ENCODE data around the gene NBPF26.
"Not testable (repeated sequence)": the region's sequence is repeated elsewhere in the genome, so short reads cannot be mapped to it uniquely, and the experiment has no call there.

NBPF26 gene

DNA sequence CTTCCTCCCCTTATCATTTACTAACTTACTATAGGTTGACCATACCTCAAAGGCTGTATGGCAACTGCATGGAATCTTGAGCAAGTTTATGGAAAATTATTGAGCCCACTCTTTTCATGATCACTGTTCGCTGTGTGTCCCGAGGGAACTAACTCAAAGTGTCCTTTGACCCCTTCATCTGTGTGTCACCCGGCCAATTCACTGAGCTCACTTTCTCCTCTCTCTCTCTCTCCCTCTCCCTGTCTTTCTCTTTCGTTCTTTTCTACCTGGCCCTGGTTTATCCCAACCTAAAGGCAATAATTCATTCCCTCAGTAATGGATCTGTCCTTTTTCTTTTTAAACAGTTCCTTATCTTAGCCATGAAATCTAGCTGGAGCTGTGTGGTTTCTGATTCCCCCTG lies 102.9 kb downstream of the NBPF26 start:
- DNase-seq (ENCODE audit: low read depth, low spot score); H3K9ac ChIP-seq (ENCODE audit: insufficient read length); H3K4me3 ChIP-seq: not testable (repeated sequence)

DNA sequence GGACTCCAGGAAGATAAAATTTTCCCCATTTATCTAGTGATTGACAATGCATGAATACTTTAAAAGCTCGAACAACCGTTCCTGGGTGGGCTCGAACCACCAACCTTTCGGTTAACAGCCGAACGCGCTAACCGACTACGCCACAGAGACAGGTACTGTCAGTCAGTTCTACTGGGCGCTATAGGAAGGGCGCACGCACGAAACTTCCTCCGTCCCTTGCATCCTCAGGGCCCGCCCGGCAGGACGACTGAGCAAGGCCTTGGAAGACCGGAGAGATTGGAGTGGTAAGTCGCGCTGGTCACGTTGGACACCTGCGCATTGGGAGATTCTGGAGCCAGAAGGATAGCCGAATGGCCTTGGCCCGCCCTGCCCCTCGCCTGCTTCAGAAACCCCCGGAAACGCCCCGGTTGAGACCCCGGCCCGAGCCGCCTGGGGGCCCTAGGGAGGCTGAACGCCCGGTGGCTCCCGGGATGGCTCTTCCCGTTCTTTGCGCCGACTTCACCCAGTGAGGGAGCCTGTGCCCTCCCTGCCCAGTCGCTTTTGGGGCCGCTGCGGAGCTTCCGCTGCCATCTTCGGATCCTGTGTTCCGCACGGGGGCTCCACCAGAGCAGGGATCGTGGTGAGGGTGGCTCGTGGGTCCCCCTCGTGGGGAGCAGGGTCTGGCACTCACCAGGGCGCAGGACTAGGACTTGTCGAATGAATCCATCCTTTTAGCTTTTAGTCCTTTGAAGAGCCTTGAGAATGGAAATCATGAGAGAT lies 120.6 kb downstream of the NBPF26 start:
- H3K36me3 ChIP-seq (ENCODE audit: insufficient read depth, low read length); H3K9me3 ChIP-seq (ENCODE audit: low read depth, low read length); H3K27ac ChIP-seq: not testable (repeated sequence)
- Histone ChIP-seq H3K9ac (ENCODE audit: insufficient read length) (peak overlapping the region; percentile 32), H3K4me3 (peak overlapping the region; percentile 77)
- DNase-seq (ENCODE audit: low read depth, low spot score): peak; percentile 24

More for the DNA sequence above, 102.9 kb downstream of the NBPF26 start:
- not testable (repeated sequence) for H3K9me3 ChIP-seq (ENCODE audit: low read depth, low read length); H3K36me3 ChIP-seq (ENCODE audit: insufficient read depth, low read length); H3K27ac ChIP-seq

DNA sequence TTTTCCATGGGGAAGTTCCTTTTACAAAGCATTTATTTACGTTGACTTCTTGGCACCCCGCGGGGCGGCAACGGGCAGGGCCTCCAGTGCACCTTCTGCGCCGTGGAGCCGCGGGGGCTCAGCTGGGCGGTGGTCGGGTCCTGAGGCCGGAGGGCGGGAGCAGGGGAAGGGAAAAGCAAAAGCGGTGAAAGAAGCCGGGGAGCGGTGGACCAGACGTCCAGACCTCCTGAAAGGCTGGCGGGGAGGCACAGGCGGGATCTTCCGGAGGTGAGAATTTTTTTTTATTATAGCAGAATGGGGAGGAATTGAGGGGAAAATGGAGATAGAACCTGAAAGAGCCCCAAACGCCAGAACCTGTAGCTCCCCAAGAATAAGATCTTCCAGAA lies 121.2 kb downstream of the NBPF26 start:
- not testable (repeated sequence) for H3K9me3 ChIP-seq (ENCODE audit: low read depth, low read length); DNase-seq (ENCODE audit: low read depth, low spot score); H3K36me3 ChIP-seq (ENCODE audit: insufficient read depth, low read length); H3K9ac ChIP-seq (ENCODE audit: insufficient read length); H3K27ac ChIP-seq
- peak overlapping the region; percentile 77 for H3K4me3 ChIP-seq

DNA sequence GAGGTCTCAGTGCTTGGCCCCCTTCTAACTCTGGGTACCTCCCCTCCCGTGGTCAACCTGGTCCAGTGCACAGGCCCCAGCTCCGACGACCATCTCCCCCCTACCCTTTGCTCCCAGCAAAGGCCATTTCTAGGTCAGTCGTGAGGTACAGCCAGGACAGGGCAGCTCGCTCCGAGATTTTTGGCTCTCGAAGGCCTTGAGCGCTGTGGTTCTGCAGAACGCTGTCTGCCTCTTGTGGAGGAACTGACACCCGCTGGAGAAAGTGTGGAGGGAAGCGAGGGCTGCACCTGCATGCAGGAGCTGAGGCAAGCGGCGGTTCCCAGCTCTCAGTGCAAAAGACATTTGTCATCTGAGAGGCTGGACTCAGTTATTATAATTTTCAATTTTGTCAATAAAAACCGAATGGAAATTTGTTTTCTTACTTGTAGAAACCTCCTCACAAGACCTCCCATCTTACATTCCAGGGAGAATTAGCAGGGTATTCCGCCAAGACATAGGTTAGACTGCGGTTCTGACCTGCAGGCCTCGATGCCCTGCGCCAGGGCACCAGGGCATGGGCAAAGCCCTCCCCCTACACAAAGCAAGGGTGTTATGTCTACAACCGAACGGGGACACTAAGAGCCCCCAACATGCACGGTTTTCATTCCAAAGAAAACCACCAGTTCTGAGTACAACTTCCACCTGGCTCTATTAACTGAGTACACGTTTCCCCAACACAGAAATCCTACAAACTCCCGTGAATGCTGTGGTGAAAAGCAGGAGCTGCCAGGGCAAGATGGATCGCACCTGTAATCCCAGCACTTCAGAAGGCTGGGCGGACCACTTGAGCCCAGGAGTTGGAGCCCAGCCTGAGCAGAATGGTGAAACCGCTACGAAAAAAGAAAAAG lies 125.9 kb downstream of the NBPF26 start:
- H3K9me3 ChIP-seq (ENCODE audit: low read depth, low read length); H3K4me3 ChIP-seq; H3K9ac ChIP-seq (ENCODE audit: insufficient read length); DNase-seq (ENCODE audit: low read depth, low spot score); H3K27ac ChIP-seq; H3K36me3 ChIP-seq (ENCODE audit: insufficient read depth, low read length): not testable (repeated sequence)

DNA sequence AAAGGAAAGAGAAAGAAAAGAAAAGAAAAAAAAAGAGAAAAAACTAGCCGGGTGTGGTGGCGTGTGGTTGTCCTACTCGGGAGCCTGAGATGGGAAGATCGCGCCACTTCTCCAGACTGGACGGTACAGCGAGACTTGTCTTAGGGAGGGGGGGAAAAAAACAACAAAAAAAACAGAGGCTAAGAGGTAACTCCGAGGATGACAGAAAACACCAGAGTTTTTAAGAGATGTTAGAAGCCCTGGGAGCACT lies 126.5 kb downstream of the NBPF26 start:
- not testable (repeated sequence) for DNase-seq (ENCODE audit: low read depth, low spot score); H3K9me3 ChIP-seq (ENCODE audit: low read depth, low read length); H3K4me3 ChIP-seq; H3K9ac ChIP-seq (ENCODE audit: insufficient read length); H3K27ac ChIP-seq; H3K36me3 ChIP-seq (ENCODE audit: insufficient read depth, low read length)

DNA sequence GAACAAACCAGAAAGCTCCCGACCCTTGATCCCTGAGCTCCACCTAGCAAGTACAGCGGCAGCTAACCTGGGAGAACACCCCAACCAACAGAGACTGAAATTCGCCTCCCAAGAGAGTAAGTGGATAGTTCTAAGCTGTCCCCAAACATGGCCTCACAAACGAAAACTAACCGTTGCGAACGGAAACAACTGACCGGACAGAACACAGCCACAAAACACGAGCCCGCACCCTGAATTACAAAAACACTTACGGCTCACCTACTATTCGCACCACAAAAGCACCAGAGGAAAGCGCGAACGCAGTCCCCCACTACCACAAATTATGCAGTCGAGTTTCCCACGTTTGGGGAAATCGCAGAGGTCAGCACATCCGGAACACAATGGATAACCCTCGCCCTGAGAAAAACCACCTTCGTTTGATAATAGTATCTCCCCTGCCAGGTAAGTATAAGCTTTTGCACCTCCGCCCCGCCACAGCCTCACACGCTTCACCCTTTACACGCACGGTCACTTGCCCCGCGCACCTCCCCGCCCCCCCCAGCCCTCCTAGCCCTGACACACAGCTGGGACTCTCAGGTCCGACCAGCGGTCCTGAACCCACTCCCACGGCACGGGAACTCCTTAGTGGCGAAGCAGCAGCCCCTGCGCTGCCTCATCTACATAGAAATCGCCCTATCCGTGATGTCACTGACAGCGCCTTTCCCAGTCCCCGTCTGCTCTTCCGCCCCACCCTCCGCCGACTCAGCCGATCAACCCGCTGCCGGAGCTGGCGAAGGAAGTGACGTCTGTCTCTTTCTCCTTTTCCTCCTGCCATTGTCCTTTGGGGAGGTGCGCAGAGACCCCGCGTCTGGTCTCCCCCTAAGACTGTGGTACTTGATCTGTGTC lies 127.0 kb downstream of the NBPF26 start:
- not testable (repeated sequence) for H3K36me3 ChIP-seq (ENCODE audit: insufficient read depth, low read length); H3K9me3 ChIP-seq (ENCODE audit: low read depth, low read length); H3K27ac ChIP-seq; H3K9ac ChIP-seq (ENCODE audit: insufficient read length)
- peak; percentile 83 for DNase-seq (ENCODE audit: low read depth, low spot score)
- TF ChIP-seq POLR2AphosphoS5 (IDR thresholded peaks at IDR 0.05; ENCODE audit: borderline replicate concordance, low read depth, low read length): peak; percentile 97
- peak overlapping the region; percentile 58 for H3K4me3 ChIP-seq

DNA sequence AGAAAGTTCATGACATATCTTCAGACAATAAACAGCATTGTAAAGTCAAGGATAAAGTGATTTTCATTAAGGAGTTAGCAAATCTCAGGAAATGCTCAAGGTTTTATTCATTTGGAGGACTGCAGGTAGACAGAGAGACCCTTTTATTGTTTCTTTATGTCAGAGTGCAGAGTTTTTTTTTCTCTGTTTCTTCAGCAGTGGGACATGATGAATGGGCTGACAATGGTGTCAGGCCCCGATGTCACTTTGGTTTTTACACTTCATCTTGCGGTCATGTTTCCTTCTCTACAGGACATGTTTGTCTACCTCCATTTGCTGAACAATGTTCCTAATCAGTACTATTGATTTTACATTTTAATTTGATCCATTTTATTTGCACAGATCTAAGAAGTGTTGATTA lies 134.4 kb downstream of the NBPF26 start:
- H3K9me3 ChIP-seq (ENCODE audit: low read depth, low read length); H3K4me3 ChIP-seq; H3K36me3 ChIP-seq (ENCODE audit: insufficient read depth, low read length); H3K27ac ChIP-seq; H3K9ac ChIP-seq (ENCODE audit: insufficient read length); DNase-seq (ENCODE audit: low read depth, low spot score): not testable (repeated sequence)

DNA sequence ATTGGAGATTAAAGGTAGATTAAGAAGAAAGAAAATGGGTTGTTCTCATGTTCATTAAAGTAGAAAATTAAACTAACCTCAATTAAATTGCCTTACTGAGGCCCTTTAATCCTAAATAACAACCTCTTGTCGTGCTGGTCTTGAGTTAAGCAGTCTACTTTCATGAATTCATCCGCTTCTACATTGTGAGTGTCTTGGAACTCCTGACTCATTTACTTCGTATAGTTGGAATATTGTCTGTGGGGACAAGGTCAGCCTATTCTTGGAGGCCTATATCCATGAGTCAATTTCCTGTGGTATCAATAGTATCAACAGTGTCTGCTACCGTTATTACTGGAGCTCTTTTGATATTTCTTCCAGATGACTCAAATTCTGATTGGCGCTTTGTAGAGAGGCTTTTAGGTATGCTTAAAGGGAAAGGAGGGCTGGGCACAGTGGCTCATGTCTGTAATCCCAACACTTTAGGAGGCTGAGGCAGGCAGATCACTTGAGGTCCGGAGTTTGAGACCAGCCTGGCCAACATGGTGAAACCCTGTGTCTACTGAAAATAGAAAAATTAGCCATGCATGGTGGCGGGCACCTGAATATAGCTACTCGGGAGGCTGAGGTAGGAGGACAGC lies 136.0 kb downstream of the NBPF26 start:
- H3K9me3 ChIP-seq (ENCODE audit: low read depth, low read length); H3K36me3 ChIP-seq (ENCODE audit: insufficient read depth, low read length); H3K27ac ChIP-seq; H3K9ac ChIP-seq (ENCODE audit: insufficient read length); DNase-seq (ENCODE audit: low read depth, low spot score); H3K4me3 ChIP-seq: not testable (repeated sequence)

DNA sequence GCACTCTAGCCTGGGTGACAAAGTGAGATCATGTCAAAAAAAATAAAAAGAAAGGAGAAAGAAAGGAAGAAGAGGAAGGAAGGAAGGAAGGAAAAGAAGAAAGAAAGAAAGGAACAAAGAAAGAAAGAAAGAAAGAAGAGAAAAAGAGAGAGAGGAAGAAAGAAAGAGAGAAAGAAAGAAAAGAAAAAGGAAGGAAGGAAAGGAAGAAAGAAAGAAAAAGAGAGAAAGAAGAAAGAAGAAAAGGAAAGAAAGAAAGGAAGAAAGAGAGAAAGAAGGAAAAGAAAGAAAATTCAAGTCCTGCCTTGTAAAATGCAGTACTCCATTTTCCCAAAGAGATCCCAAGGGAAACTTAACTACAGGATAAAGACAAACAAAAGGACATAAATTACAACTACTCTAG lies 154.5 kb downstream of the NBPF26 start:
- H3K4me3 ChIP-seq; H3K27ac ChIP-seq; H3K9ac ChIP-seq (ENCODE audit: insufficient read length); DNase-seq (ENCODE audit: low read depth, low spot score); H3K36me3 ChIP-seq (ENCODE audit: insufficient read depth, low read length); H3K9me3 ChIP-seq (ENCODE audit: low read depth, low read length): not testable (repeated sequence)

DNA sequence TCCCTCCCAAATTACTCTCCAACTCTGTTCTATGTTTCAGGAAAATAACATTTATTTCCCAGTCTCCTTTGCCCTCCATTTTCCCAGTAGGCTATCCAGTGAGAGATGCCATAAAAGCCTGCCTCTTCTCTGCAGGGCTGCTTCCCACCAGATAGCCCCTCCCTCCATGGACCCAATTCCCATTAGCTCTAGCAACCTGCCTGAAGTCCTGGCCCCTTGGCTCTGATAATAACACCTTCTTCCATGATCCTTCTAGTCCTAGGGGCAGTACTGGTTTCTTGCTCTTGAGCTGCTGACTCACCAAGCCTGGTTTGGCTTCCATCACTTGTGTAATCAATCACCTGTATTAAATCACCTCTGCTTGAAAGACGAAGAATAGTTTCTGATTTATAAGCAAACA lies 156.3 kb downstream of the NBPF26 start:
- H3K27ac ChIP-seq; DNase-seq (ENCODE audit: low read depth, low spot score); H3K9ac ChIP-seq (ENCODE audit: insufficient read length); H3K4me3 ChIP-seq; H3K36me3 ChIP-seq (ENCODE audit: insufficient read depth, low read length); H3K9me3 ChIP-seq (ENCODE audit: low read depth, low read length): not testable (repeated sequence)

DNA sequence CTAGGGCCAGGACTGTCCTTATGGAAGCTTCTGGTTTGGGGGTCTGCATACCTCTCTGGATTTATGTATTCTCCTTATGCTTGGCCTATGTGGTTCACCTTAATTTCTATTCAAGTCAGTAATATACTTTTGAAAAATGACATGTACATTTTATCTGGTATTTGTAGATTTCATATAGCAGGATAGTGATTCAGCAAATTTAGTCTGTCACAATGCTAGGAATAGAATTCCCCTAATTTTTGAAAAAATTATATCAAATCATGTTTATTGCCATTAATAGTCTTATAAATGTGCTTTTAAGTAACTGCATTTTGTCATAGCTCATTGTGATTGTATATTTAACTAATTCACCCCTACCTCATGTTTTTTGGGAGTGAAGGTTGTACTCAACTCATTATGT lies 158.2 kb downstream of the NBPF26 start:
- not testable (repeated sequence) for H3K9ac ChIP-seq (ENCODE audit: insufficient read length); DNase-seq (ENCODE audit: low read depth, low spot score); H3K36me3 ChIP-seq (ENCODE audit: insufficient read depth, low read length); H3K27ac ChIP-seq; H3K4me3 ChIP-seq; H3K9me3 ChIP-seq (ENCODE audit: low read depth, low read length)
